Measurements from ENCODE around the gene VRK2.
"Not testable (repeated sequence)": the region's sequence is repeated elsewhere in the genome, so short reads cannot be mapped to it uniquely, and the experiment has no call there.

VRK2 gene

DNA sequence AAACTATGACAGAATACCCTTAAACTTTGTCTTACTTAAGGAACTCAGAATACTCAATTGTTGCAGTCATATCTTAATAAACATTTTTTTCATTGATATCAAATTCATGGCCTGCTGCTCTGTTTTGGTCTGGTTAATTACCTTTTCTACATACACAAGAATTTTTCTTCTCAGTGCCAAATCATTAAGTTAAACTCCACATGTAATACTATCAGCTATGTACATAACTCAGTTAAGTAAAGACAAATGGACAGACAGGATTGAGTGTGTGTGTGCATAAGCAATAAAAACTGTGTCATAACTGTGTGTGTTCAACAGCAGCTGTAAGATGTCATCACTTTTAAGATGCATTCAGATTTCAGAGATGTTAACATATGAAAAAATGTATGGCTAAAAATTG is 34.4 kb downstream of the VRK2 start:
- POLR2A ChIA-PET = no interaction called here
- Histone ChIP-seq H3K4me3 (ENCODE audit: control insufficient read depth in 1 of 7, extremely low read depth in 1 of 7, insufficient read depth in 4 of 7, low read depth in 2 of 7, low read length in 6 of 7) (no peak overlapping the region), H3K27me3 (replicated peaks in 2 of 5; ENCODE audit: control insufficient read depth in 4 of 5, insufficient read depth in 5 of 5, low read length in 4 of 5) (no peaks in the 10 kb centered on the region), H3K27ac (ENCODE audit: insufficient read depth in 1 of 2, low read depth in 1 of 2, low read length in 2 of 2, poor library complexity in 1 of 2, severe bottlenecking in 2 of 2) (no peak overlapping the region), H3K4me1 (ENCODE audit: control extremely low read depth in 1 of 4, control insufficient read depth in 4 of 4, insufficient read depth in 4 of 4, low read length in 3 of 4) (no peaks in the 10 kb centered on the region), H3K36me3 (ENCODE audit: control insufficient read depth in 4 of 4, insufficient read depth in 4 of 4, low read length in 3 of 4) (peaks cover 0 to 5% (median 2%) of the 10 kb centered on the region in 4 experiments), H3K9me3 (ENCODE audit: control extremely low read depth in 1 of 5, control insufficient read depth in 4 of 5, insufficient read depth in 2 of 5, low read depth in 1 of 5, low read length in 4 of 5) (peaks cover 0 to 6% (median 0%) of the 10 kb centered on the region in 5 experiments)
- DNase-seq = no peak
- CTCF ChIA-PET = no interaction called here

DNA sequence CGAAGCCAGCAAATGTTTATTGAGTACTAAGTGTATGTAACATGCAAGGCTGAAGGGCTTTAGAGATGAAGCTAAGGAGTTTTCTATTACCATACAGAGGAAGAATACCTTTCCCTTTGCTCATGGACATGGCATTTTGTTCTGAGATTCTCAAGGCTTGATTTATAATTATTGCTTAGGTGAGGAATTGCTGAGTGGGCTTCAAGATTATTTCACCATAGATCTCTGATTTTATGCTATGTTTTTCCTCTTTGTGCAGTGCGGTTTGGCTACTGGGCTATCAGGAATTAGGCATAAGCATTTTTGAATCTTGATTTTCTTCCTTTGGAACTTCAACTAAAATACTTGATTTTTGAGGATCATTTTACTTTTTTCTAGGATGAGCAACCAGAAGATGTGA is 42.5 kb downstream of the VRK2 start:
- no peak for DNase-seq
- ChIA-PET POLR2A (no interaction called here), CTCF (no interaction called here)
- H3K36me3 ChIP-seq (ENCODE audit: control insufficient read depth in 4 of 4, insufficient read depth in 4 of 4, low read length in 3 of 4) = peaks cover 6 to 40% (median 26%) of the 10 kb centered on the region in 4 experiments
- peaks cover 0 to 2% (median 0%) of the 10 kb centered on the region in 5 experiments for H3K9me3 ChIP-seq (ENCODE audit: control extremely low read depth in 1 of 5, control insufficient read depth in 4 of 5, insufficient read depth in 2 of 5, low read depth in 1 of 5, low read length in 4 of 5)
- no CpG with 5 or more reads among the region's 2 CpGs for WGBS (ENCODE audit: insufficient coverage)
- H3K27ac ChIP-seq (ENCODE audit: insufficient read depth in 1 of 2, low read depth in 1 of 2, low read length in 2 of 2, poor library complexity in 1 of 2, severe bottlenecking in 2 of 2) = no peak overlapping the region
- no peaks in the 10 kb centered on the region for H3K4me1 ChIP-seq (ENCODE audit: control extremely low read depth in 1 of 4, control insufficient read depth in 4 of 4, insufficient read depth in 4 of 4, low read length in 3 of 4)
- H3K4me3 ChIP-seq (ENCODE audit: control insufficient read depth in 1 of 7, extremely low read depth in 1 of 7, insufficient read depth in 4 of 7, low read depth in 2 of 7, low read length in 6 of 7) = no peak overlapping the region
- no peaks in the 10 kb centered on the region for H3K27me3 ChIP-seq (replicated peaks in 2 of 5; ENCODE audit: control insufficient read depth in 4 of 5, insufficient read depth in 5 of 5, low read length in 4 of 5)

- H3K4me1 ChIP-seq (ENCODE audit: control extremely low read depth in 1 of 4, control insufficient read depth in 4 of 4, insufficient read depth in 4 of 4, low read length in 3 of 4); DNase-seq; CTCF ChIA-PET; H3K9me3 ChIP-seq (ENCODE audit: control extremely low read depth in 1 of 5, control insufficient read depth in 4 of 5, insufficient read depth in 2 of 5, low read depth in 1 of 5, low read length in 4 of 5); H3K27me3 ChIP-seq (replicated peaks in 2 of 5; ENCODE audit: control insufficient read depth in 4 of 5, insufficient read depth in 5 of 5, low read length in 4 of 5); H3K4me3 ChIP-seq (ENCODE audit: control insufficient read depth in 1 of 7, extremely low read depth in 1 of 7, insufficient read depth in 4 of 7, low read depth in 2 of 7, low read length in 6 of 7); POLR2A ChIA-PET; H3K27ac ChIP-seq (ENCODE audit: insufficient read depth in 1 of 2, low read depth in 1 of 2, low read length in 2 of 2, poor library complexity in 1 of 2, severe bottlenecking in 2 of 2): not testable (repeated sequence)
- peaks cover 6 to 41% (median 27%) of the 10 kb centered on the region in 4 experiments for H3K36me3 ChIP-seq (ENCODE audit: control insufficient read depth in 4 of 4, insufficient read depth in 4 of 4, low read length in 3 of 4)
- WGBS (ENCODE audit: insufficient coverage) = 100% methylated on average over 2 of the region's 4 CpGs
Measured at GRCh38 chr2:58092772-58093171, 46.2 kb downstream of the VRK2 start.

DNA sequence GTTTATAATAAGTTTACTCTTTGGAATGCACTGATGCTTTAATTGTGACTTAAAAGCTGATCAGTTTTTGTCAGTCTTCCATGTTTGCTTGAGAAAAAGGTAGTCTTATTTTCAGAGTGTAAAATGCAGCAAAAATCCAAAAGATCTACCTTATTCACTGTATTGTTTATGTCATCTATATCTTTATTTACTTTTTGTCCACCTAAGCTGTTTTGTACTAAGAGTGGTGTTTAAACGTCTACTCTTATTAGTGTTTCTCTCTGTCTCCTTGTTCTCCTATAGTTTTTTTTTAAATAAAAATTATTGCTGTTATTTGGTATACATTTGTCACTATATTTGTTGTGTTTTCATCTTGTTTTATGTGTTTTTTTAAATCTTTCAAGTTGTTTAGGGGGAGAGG is 50.4 kb downstream of the VRK2 start:
- peaks cover 0 to 8% (median 2%) of the 10 kb centered on the region in 5 experiments for H3K9me3 ChIP-seq (ENCODE audit: control extremely low read depth in 1 of 5, control insufficient read depth in 4 of 5, insufficient read depth in 2 of 5, low read depth in 1 of 5, low read length in 4 of 5)
- CTCF ChIA-PET = interaction anchor here (0.5 kb wide), 1 partner anchor 39 kb away, joined by 3 read pairs; no protein-coding TSS in a partner anchor
- no peaks in the 10 kb centered on the region for H3K27me3 ChIP-seq (replicated peaks in 2 of 5; ENCODE audit: control insufficient read depth in 4 of 5, insufficient read depth in 5 of 5, low read length in 4 of 5)
- H3K4me3 ChIP-seq (ENCODE audit: control insufficient read depth in 1 of 7, extremely low read depth in 1 of 7, insufficient read depth in 4 of 7, low read depth in 2 of 7, low read length in 6 of 7) = no peak overlapping the region
- WGBS (ENCODE audit: insufficient coverage) = no CpG with 5 or more reads among the region's 1 CpG
- peaks cover under 1 to 11% (median 6%) of the 10 kb centered on the region in 4 experiments for H3K36me3 ChIP-seq (ENCODE audit: control insufficient read depth in 4 of 4, insufficient read depth in 4 of 4, low read length in 3 of 4)
- no peak for DNase-seq
- no peak overlapping the region for H3K27ac ChIP-seq (ENCODE audit: insufficient read depth in 1 of 2, low read depth in 1 of 2, low read length in 2 of 2, poor library complexity in 1 of 2, severe bottlenecking in 2 of 2)
- POLR2A ChIA-PET = no interaction called here
- H3K4me1 ChIP-seq (ENCODE audit: control extremely low read depth in 1 of 4, control insufficient read depth in 4 of 4, insufficient read depth in 4 of 4, low read length in 3 of 4) = peaks cover 0 to 4% (median 0%) of the 10 kb centered on the region in 4 experiments

DNA sequence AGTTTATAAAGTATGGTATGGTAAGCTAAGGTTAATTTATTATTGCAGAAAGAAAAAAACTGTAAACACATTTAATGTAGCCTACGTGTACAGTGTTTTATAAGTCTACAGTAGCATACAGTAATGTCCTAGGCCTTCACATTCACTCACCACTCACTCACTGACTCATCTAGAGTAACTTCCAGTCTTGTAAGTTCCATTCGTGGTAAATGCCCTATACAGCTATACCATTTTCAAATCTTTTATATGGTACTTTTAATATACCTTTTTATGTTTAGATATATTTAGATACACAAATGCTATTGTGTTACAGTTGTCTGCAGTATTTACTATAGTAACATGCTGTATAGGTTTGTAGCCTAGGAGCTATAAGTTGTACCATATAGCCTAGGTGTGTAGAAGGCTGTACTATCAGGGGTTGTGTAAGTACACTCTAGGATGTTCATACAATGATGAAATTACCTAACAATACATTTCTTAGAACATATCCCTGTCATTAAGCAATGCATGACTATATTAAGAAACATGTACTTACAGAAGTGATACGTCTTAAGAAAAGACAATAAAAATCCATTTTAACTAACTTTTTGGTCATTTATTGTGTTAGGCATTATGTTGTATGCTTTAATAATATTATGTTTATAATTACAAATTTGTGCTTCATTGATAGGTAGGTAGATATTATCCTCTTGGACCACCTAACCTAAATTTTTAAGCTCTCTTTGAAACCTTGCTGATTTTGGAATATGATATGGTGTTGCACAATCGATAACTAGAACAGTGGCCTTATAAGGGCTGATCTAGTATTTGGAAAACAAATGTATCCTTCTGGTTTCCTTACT is 51.9 kb downstream of the VRK2 start:
- H3K27me3 ChIP-seq (replicated peaks in 2 of 5; ENCODE audit: control insufficient read depth in 4 of 5, insufficient read depth in 5 of 5, low read length in 4 of 5) = no peaks in the 10 kb centered on the region
- DNase-seq = peak in 1 of 3 donors; percentile 16
- ChIA-PET POLR2A (interaction anchor here (0.7 kb wide), 1 partner anchor 69 kb away, joined by 5 read pairs; no protein-coding TSS in a partner anchor), CTCF (interaction anchor here (0.8 kb wide), 1 partner anchor 14 kb away, joined by 3 read pairs; no protein-coding TSS in a partner anchor)
- 100% methylated on average over 2 of the region's 4 CpGs for WGBS (ENCODE audit: insufficient coverage)
- peaks cover 0 to 6% (median 0%) of the 10 kb centered on the region in 5 experiments for H3K9me3 ChIP-seq (ENCODE audit: control extremely low read depth in 1 of 5, control insufficient read depth in 4 of 5, insufficient read depth in 2 of 5, low read depth in 1 of 5, low read length in 4 of 5)
- peaks cover 0 to 4% (median 2%) of the 10 kb centered on the region in 4 experiments for H3K36me3 ChIP-seq (ENCODE audit: control insufficient read depth in 4 of 4, insufficient read depth in 4 of 4, low read length in 3 of 4)
- H3K4me3 ChIP-seq (ENCODE audit: control insufficient read depth in 1 of 7, extremely low read depth in 1 of 7, insufficient read depth in 4 of 7, low read depth in 2 of 7, low read length in 6 of 7) = no peak overlapping the region
- no peak overlapping the region for H3K27ac ChIP-seq (ENCODE audit: insufficient read depth in 1 of 2, low read depth in 1 of 2, low read length in 2 of 2, poor library complexity in 1 of 2, severe bottlenecking in 2 of 2)
- peaks cover 0 to 4% (median 0%) of the 10 kb centered on the region in 4 experiments for H3K4me1 ChIP-seq (ENCODE audit: control extremely low read depth in 1 of 4, control insufficient read depth in 4 of 4, insufficient read depth in 4 of 4, low read length in 3 of 4)

GRCh38 chr2:58099096-58099769 is 52.6 kb downstream of the VRK2 start:
- peaks cover 0 to 4% (median 0%) of the 10 kb centered on the region in 4 experiments for H3K4me1 ChIP-seq (ENCODE audit: control extremely low read depth in 1 of 4, control insufficient read depth in 4 of 4, insufficient read depth in 4 of 4, low read length in 3 of 4)
- peaks cover 0 to 4% (median 2%) of the 10 kb centered on the region in 4 experiments for H3K36me3 ChIP-seq (ENCODE audit: control insufficient read depth in 4 of 4, insufficient read depth in 4 of 4, low read length in 3 of 4)
- no peaks in the 10 kb centered on the region for H3K27me3 ChIP-seq (replicated peaks in 2 of 5; ENCODE audit: control insufficient read depth in 4 of 5, insufficient read depth in 5 of 5, low read length in 4 of 5)
- no peak overlapping the region for H3K27ac ChIP-seq (ENCODE audit: insufficient read depth in 1 of 2, low read depth in 1 of 2, low read length in 2 of 2, poor library complexity in 1 of 2, severe bottlenecking in 2 of 2)
- peak in 2 of 3 donors; percentile 15 to 46 for DNase-seq
- POLR2A ChIA-PET = no interaction called here
- 94% methylated on average over 3 of the region's 4 CpGs for WGBS (ENCODE audit: insufficient coverage)
- peaks cover 0 to 6% (median 0%) of the 10 kb centered on the region in 5 experiments for H3K9me3 ChIP-seq (ENCODE audit: control extremely low read depth in 1 of 5, control insufficient read depth in 4 of 5, insufficient read depth in 2 of 5, low read depth in 1 of 5, low read length in 4 of 5)
- CTCF ChIA-PET = interaction anchor here (1.9 kb wide), 1 partner anchor 33 kb away, joined by 4 read pairs; no protein-coding TSS in a partner anchor
- H3K4me3 ChIP-seq (ENCODE audit: control insufficient read depth in 1 of 7, extremely low read depth in 1 of 7, insufficient read depth in 4 of 7, low read depth in 2 of 7, low read length in 6 of 7) = no peak overlapping the region

DNA sequence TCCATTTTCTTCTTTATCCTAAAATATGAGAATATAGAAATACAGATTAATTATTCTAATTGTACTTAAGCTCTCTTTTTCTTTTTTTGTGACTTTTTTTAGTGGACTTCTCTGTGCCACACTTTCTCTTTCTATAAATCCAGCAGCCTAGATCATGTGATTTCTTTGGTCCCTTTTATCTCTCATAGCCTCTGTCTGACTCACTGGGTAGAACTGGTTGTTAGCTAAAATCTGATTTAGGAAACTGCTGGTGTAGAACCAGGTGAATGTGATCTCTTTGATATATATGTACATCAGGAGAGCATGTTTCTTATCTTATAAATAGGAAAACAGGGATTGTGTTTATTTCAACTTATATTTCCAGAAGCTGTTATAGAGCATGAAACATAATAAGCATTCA is 54.9 kb downstream of the VRK2 start:
- peaks cover 0 to 3% (median 1%) of the 10 kb centered on the region in 4 experiments for H3K36me3 ChIP-seq (ENCODE audit: control insufficient read depth in 4 of 4, insufficient read depth in 4 of 4, low read length in 3 of 4)
- H3K9me3 ChIP-seq (ENCODE audit: control extremely low read depth in 1 of 5, control insufficient read depth in 4 of 5, insufficient read depth in 2 of 5, low read depth in 1 of 5, low read length in 4 of 5) = no peaks in the 10 kb centered on the region
- no peak overlapping the region for H3K4me3 ChIP-seq (ENCODE audit: control insufficient read depth in 1 of 7, extremely low read depth in 1 of 7, insufficient read depth in 4 of 7, low read depth in 2 of 7, low read length in 6 of 7)
- H3K4me1 ChIP-seq (ENCODE audit: control extremely low read depth in 1 of 4, control insufficient read depth in 4 of 4, insufficient read depth in 4 of 4, low read length in 3 of 4) = peaks cover 0 to 4% (median 0%) of the 10 kb centered on the region in 4 experiments
- ChIA-PET POLR2A (no interaction called here), CTCF (interaction anchor here (0.6 to 1.9 kb wide), 2 partner anchors 30 to 35 kb away, joined by 3 to 4 read pairs; no protein-coding TSS in a partner anchor)
- DNase-seq = no peak
- no peaks in the 10 kb centered on the region for H3K27me3 ChIP-seq (replicated peaks in 2 of 5; ENCODE audit: control insufficient read depth in 4 of 5, insufficient read depth in 5 of 5, low read length in 4 of 5)
- no peak overlapping the region for H3K27ac ChIP-seq (ENCODE audit: insufficient read depth in 1 of 2, low read depth in 1 of 2, low read length in 2 of 2, poor library complexity in 1 of 2, severe bottlenecking in 2 of 2)

All from common myeloid progenitor, CD34-positive (primary cell).